Measurements from ENCODE around the gene IFNL3.

- TF ChIP-seq NR1H2 (CRISPR knock-in tag; IDR thresholded peaks at IDR 0.05) (no peak), CREM (CRISPR knock-in tag; IDR thresholded peaks at IDR 0.05) (no peak), USF2 (CRISPR knock-in tag; IDR thresholded peaks at IDR 0.05) (no peak), NR3C1 (CRISPR knock-in tag; conservative IDR thresholded peaks at IDR 0.05; ENCODE audit: low read depth) (no peak), AFF4 (CRISPR knock-in tag; IDR thresholded peaks at IDR 0.05; ENCODE audit: borderline replicate concordance) (no peak), NFYB (CRISPR knock-in tag; conservative IDR thresholded peaks at IDR 0.05; ENCODE audit: low read depth) (no peak), RELA (CRISPR knock-in tag; IDR thresholded peaks at IDR 0.05; ENCODE audit: borderline replicate concordance) (no peak), ZNF232 (CRISPR knock-in tag; IDR thresholded peaks at IDR 0.05) (no peak), CBFB (CRISPR knock-in tag; IDR thresholded peaks at IDR 0.05; ENCODE audit: low read depth) (no peak), GABPB1 (CRISPR knock-in tag; IDR thresholded peaks at IDR 0.05) (no peak)
Measured at GRCh38 chr19:39194832-39195542, 49.8 kb downstream of the IFNL3 start.
